Neural progenitor cell (in vitro differentiated cells): ENCODE results near the gene SIRPA.

Experiments used
- CTCF ChIP-seq: fragments of 200-600 bp; sonication (generic); IDR thresholded peaks from 2 replicates; pipeline ENCODE4 v1.5.1; 2017; ENCODE audit warnings: antibody characterized with exemption, mild to moderate bottlenecking
- EZH2 ChIP-seq: fragments of 200-600 bp; sonication (generic); IDR thresholded peaks from 2 replicates; pipeline ENCODE4 v1.6.1; 2017; ENCODE audit warnings: antibody characterized with exemption, mild to moderate bottlenecking, moderate library complexity
- EZH2phosphoT487 ChIP-seq: fragments of 200-600 bp; sonication (generic); IDR thresholded peaks from 2 replicates; pipeline ENCODE4 v1.6.1; 2017; ENCODE audit warnings: antibody characterized with exemption

GRCh38 chr20:1958426-1958825 lies 63.2 kb downstream of the SIRPA start:
- TF ChIP-seq CTCF (no peak), EZH2 (no peak), EZH2phosphoT487 (no peak)
